HG02610 (cell line): ENCODE results near the gene ARL4C.

Experiments used
- ATAC-seq: cut with Tn5 transposase; IDR thresholded peaks from one replicate; pipeline ENCODE4 v1.9.1; 2021; ENCODE audit warnings: mild to moderate bottlenecking, moderate library complexity; ENCODE audit not compliant: unreplicated experiment

ARL4C gene, protein sequence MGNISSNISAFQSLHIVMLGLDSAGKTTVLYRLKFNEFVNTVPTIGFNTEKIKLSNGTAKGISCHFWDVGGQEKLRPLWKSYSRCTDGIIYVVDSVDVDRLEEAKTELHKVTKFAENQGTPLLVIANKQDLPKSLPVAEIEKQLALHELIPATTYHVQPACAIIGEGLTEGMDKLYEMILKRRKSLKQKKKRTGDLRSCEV

DNA sequence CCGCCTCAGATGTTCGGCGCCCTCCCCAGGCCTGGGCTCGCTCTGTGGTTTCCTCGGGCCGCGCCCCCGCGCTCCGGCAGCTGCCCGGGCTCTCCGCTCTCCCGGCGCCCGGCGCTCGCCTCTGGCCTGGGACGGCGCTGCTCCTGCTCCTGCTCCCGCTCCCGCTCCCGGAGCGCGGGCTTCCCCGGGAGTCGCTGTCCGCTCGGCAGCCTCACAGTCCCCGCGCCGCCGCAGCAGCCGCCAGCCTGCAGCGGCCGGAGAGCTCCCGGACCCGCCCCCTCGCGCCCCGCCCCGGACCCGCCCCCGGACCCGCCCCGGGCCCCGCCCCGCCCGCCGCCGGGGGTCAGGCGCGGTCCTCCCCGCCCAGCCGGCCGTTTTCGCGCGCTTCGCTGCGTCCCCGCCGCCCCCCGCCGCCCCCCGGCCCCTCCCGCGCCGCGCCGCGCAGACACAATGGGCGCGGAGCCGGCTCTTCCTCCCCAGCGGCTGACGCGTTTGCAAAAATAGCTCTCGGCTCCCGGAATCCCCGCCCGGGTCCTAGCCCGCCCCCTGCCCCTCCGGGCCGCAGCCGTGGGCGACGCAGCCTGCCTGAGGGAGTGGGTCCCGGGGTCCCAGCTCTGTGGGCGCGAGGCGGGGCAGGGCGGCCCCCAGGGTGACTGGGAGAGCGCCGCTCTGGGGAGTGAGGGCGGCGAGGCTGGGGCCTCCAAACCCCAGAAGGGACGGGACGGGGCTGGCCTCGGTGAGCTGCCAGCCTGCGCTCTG is at the start of gene ARL4C:
Gene ARL4C (minus strand): TSS at position 247 of the 759 bp plus-strand sequence. CDS start 495 bp downstream, outside the sequence.
- peak; percentile 59 for ATAC-seq

DNA sequence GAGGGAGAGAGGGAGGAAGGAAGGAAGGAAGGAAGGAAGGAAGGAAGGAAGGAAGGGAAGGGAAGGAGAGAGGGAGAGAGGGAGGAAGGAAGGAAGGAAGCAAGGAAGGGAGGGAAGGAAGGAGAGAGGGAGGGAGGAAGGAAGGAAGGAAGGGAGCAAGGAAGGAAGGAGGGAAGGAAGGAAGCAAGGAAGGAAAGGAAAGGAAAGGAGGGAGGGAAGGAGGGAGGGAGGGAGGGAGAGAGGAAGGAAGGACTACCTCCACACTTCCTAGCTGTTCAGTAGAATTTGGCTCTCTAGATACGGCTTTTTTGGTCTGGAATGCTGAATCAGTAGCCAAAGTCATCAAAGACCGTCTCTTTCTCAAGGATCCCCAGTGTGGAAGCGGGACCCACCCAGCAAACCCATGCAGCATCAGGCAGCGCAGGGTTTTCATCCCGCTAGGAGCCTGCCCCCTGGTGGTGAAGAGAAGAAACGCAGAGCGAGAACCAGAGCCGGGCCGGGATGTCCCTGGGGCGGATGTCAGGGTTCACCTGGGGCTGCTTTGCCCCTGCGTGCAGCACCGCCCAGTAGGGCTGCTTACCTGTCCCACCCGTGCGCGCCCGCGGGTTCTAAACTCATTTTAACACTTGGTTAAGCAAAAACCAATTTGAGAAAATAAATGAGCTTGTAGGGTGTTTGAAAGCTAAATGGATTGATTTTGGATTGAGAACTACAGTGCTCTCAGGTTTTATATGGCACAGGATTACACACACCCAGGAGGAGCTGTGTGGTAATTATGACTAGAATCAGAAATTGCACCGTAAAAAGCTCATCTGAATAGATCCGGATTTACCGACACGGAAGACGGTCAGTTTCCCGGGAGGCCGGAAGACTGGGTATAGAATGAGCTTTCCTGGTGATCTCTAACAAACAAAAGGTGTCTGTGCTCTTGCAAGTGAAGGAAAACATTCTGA is 48.1 kb upstream of the ARL4C start:
- ATAC-seq, result no peak

DNA sequence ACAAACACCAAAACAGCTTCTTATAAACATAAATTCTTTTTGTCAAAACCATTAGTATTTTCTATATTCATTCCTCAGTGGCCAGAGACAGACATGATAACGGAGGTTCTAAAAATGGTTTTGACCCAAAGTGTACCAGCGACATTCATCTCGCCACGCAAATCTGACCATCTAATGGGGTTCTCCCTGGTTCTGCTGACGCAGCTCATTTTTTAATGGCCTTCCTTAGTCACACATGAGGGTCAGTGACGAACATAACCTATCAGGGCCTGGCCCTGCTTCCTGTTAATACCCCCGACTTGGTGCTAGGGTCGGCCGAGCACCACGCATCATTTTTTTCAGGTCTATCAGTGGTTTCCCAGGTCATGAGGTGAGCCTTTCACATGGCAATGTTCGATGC is 45.9 kb upstream of the ARL4C start:
- ATAC-seq, result no peak

DNA sequence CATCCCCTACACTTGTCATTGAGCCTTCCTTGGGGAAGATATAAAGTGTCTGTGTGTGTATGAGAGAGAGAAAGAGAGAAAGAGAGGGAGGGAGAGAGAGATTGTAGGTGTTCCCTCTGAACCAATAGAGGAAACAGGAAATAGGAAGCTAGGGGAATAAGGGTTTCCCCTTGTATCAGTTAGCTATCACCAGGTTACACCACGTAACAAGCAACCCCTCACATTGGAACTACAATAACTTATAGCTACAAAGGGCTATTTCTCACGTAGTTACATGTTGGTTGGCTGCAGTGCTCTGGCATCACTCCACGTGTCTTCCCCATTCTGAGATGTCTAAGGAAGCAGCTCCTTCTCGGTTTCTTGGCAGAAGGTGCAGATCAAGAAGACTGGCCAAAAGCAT is 41.0 kb upstream of the ARL4C start:
- no peak for ATAC-seq

DNA sequence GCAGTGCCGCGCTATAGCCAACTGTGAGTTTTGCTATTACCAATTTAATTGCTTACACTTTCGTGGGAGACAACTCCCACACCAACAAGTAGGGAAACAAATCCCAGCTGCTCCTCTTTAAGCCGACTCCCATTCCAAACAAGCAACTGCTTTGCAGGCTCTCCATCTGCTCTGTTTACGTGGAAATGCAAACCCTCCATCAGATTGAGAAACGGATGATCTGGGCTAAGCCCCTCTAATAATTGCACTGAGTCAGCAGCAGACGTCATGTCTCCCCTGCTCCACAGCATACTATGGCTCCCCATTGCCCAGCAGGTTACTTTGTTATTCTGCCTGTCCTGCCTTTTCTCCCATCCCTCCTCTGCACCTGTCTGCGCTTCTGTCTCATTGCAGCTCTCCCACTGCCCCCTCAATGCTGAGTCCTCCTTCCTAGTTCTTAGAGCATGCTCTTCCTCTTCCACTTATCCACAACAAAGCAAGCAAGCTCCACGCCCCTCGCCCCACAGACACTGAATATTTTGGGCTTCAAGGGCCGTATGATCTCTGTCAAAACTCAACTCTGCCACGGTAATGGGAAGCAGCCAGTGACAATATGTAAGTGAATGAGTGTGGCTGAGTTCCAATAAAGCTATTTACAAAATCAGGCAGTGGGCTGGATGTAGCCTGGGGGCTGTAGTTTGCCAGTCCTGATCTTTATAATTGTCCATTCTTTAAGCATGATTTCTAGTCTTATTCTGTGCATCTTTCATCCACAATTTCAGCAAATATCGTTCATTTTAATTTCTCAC is 39.5 kb upstream of the ARL4C start:
- ATAC-seq, result no peak

DNA sequence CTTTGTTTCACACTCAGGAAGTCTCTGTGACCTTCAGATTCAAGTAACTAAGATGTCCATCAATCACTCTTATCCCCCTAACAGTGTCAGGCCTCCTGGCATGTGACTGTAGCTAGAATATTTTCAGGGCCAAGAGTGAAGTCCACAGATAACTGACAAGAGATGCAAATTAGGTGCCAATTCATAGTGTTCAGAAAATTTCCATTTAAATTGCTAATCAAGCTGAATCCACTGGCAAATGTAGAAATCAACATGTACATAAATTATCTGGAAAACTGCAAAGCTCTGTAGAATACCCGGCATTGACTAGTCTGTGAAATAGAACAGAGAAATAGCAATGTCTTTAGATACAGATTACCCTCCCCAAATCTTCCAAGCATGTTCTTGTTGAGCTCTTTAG is 38.6 kb upstream of the ARL4C start:
- ATAC-seq, result no peak

DNA sequence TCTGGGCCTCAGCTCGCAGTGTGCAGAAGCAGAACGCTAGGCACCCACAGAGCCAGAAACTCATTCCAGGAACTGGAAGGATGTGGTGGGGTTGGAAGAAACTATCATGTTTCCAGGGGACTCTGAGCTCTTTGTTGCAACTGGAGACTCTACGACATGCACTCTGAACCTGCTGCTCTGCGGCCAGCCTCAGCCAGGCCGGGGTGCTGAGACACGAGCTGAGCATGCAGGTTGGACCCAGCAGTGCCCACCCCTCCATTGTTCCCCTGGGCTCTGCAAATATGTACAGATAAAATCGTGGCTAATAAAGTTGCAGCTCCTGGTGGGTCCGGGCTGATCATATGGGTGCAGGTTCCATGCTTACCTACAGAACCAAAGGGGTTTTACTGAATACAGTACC is 37.6 kb upstream of the ARL4C start:
- no peak for ATAC-seq

DNA sequence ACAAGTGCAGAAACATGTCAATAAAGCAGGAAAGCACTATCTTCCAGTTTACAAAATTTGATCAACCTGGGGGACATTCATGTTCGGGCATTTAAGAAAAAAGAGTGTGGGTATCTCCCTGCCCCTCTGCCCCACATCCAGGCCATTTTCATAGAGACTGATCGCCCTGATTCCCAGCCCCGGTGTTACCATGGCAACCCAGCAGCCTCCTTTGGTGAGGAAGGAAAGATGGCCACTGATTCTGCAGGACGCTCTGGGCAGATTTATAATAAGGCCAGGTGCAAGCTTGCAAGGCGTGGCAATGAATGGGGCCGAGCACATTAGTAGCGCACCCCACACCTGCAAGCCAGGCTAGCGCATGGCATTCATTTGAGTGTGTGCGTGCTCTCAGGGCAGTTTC is 36.7 kb upstream of the ARL4C start:
- ATAC-seq, result no peak

DNA sequence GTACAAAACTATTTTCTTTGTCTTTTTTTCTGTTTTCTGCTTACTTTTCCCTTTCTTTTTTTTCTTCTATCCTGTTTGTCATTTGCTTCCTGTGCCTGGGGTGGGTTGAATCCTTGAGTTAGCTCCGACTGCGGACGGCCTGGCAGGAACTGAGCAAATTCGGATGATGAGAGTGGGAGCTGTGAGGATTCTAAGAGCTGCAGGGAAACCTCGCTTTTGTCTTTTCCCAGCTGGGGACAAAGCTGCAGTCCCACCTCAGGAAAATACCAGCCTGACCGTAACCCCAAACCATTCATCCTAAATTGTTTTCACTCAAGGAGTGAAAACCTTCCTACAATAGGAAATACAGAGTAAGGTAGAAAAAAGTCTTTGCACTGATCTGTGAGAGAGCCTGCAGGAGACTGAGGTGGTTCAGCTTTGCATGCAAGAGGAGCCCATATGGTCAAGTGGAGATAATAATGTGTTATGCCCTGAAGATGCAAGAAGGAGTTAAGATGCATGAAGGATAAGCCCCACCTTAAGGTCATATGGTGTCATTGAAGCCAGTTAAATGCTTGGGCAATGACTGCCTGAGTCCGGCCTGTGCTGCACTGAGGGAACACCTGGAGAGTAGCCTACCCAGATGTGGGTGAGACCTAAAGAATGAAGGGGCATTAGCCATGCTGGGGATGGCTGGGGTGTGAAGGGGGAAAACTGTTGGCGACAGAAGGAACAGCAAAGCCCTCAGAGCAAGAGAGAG is 31.7 kb upstream of the ARL4C start:
- ATAC-seq, result no peak

DNA sequence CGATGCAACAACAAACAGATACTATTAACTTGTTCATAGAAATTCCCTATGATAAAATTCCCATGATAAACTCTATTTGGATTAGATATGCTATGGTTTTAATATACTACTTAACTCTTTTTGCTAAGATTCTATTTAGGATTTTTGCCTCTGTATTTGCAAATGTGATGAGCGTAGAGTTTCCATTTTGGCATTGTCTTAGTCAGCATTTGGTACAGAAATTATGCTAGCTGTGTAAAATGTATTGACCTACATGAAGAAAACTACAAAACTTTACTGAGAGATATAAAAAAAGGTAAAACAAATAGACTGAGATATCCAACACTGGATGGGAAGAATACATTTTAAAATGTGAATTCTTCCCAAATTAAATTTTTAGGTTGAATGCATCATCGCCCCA is 29.8 kb upstream of the ARL4C start:
- ATAC-seq, result no peak

DNA sequence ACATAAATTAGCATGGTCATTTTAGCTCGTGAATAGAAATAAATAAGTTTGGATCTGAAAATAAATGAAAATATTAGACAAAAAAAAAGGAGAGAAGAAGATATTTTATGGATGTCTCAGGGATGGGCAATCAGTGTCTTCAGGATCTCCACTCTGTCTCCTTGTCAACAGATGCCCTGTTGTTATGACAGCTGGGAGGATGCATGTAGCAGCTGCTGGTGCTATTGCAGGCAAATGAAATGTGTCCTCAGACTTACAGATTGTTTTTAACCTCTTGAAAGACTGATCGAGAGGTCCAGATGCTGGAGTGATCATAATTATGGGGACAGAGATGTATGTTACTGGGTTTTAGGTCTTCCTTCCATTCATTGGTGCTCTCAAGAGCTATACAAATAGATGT is 24.7 kb upstream of the ARL4C start:
- ATAC-seq, result no peak

DNA sequence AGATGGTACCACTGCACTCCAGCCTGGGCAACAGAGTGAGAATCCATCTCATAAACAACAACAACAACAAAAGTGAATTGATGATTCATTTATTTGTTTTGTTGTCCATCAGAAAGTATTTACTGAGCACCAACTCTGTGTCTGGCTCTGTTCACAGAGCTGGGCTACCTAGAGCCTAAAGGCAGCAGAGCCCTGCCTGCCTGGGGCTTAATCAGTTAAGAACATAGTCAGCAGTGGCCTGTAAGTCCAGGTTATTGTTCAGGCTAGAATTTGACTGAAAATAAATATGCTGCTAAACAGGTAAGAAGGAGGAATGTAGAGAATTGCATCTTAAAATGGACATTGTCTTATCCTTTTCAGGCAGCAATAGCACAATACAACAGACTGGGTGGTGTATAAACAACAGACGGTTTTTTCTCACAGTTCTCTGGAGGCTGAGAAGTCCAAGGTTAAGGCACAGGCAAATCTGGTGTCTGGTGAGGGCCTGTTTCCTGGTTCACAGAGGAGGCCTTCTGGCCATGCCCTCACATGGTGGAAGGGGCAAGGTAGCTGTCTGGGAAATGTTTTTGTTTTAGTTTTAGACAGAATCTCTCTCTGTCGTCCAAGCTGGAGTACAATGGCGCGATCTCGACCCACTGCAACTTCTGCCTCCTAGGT is 22.2 kb upstream of the ARL4C start:
- no peak for ATAC-seq

DNA sequence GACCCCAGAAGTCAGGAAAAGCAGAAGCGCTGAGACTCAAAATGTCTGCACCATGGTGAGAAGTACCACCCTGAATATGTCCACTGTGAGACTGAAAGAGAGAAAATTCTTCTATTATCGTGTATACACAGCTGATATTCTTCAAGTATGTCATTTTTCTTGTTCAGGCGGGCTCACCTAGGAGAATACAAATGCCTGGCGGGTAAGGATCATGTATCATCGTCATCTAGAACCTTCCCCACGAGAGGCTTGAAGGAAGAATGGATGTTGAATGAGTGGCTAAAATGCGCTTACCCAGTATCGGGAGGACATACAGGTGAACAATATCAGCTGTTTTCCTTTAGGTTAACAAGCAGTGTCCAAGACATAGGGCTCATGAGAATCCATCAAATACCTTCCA is 21.1 kb upstream of the ARL4C start:
- ATAC-seq, result no peak

DNA sequence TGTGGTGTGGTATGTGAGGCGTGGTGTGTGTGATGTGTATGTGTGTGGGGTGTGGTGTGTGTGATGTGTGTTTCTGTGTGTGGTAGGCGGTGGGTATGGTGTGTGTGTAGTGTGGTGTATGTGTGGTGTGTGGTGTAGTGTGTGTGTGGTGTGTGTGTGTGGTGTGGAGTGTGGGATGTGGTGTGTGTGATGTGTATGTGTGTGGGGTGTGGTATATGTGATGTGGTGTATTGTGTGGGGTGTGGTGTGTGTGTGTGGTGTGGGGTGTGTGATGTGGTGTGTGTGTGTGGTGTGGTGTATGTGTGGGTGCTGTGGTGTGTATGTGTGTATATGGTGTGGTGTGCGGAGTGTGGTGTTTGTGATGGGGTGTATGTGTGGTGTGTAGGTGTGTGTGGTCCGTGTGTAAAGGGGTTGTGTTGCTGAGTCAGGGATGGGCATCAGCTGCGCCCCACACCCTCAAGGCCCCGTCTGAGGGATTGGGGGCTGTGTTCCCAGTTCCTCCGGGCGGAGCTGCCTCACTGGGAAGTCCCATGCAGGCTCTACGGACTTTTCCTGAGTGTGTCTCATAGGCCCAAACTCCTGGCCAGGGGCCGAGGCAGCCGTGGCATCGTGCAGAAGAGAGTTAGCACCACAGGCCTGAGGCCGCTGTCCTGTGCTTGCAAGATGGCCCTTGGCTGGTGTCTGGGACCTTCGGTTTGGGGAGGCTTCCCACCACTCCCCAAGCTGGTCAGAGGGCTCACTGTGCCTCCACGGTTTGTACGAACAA is 18.2 kb upstream of the ARL4C start:
- ATAC-seq, result no peak

DNA sequence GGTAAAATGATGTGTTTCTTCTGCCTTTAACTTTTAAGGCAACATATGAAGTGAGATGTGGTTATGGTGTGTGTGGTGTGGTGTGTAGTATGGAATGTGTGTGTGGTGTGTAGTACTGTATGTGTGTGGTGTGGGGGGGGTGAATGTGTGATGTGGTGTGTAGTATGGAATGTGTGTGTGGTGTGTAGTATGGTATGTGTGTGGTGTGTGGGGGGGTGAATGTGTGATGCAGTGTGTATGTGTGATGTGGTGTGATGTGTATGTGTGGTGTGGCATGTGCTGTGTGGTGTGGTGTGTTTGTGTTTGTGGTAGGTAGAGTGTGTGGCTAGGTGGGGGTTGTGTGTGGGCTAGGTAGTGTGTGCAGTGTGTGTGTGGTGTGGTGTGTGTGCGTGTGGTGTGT is 17.2 kb upstream of the ARL4C start:
- no peak for ATAC-seq

DNA sequence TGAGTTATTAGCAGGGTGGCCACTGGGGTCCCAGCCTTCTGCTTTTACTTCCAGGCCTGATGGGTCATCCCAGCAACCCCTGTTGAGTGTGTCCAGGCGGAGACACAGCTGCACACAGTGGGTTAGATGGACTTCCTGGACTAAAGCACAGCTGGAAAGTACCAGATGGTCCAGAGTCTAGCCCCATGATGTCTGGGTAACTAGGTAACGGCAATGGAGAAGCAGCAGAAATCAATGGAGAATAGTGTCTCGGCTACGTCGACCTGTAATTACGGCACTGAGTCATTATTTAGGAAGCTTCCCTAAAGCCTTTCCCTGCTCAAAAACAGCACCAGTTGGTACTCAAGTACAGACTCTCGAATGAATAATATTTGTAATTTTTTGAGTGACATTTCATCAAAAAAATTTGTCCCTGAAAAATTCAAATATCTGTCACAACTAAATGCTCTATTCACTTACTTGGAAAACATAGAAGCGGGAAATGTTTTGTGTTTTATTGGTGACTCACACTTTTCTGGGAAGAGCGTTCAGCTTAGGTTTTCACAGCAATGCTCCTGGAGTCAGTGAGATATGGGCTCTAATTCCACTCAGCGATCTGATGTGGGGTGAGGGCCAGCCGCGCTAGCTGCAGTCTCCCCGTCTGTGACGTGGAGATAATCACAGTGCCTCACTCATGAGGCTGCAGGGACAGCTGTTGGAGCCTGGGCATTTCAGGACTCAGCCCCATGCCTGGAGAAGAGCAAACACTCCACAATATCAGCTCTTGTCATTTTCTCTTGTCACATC is 16.2 kb upstream of the ARL4C start:
- no peak for ATAC-seq

DNA sequence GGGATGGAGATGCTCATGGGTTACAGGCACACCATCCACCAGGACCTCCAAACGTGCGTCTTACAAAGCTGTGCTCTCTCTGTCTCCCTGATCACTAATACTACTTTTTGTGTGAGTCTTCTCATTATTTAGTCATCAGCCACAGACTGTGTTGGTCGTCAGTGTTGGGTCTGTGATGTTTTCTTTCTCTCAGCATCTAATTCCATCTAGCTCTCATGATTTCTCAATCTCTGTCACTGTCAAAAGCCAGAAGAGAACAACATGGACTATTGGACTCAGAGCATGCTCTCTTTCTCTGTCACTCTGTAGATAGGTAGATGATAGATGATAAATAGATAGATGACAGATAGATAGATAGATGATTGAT is 6.0 kb upstream of the ARL4C start:
- no peak for ATAC-seq

DNA sequence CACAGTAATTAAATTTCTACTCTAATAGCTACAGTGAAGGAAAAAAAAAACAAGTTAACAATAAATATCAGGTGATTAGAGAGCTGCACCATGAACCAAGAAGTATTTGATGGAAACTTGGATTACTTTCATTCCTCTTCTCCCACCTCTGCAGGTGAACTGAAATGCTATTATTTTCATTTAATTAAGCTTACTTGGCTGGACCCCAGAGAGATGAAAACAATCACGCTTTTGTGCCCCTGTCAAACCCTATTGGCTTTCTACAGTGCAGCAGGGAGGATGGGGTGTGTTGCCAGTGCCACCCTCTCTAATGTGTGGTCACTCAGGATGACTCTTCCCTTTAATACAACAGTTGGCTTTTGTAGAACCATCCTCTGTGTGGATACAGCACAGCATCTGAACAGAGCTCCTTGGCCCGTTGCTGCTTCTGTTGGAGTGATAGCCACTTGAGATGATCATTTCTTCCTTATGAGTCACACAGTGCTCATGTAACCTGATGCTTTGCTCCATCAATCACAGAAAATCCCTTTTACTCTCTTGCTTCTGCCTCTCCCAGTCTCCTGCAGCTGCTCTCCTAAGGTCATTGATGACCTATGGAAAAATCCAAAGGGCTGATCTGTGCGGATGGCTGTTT is 5.5 kb upstream of the ARL4C start:
- no peak for ATAC-seq
